Mononuclear cell (primary cell): ENCODE measurements around the gene OR52J3. TPM values are rescaled to one million over a fixed set of nuclear protein-coding genes. Genes with fewer than 3 reads are reported as not detected.

ENCODE experiments used
- H3K27me3 ChIP-seq: 2 replicates; pipeline ENCODE4 v1.6.0; 2011; ENCODE audit warnings: low read length, control low read depth; ENCODE audit not compliant: insufficient read depth
- H3K4me1 ChIP-seq: 2 replicates; pipeline ENCODE4 v1.5.1; 2011; ENCODE audit warnings: mild to moderate bottlenecking, low read length, control low read depth; ENCODE audit not compliant: insufficient read depth
- H3K4me3 ChIP-seq: 2 replicates; pipeline ENCODE4 v1.5.1; 2011; ENCODE audit warnings: mild to moderate bottlenecking, low read length, moderate library complexity
- H3K9me3 ChIP-seq: 2 replicates; pipeline ENCODE4 v1.5.1; 2011; ENCODE audit warnings: low read depth, mild to moderate bottlenecking, control low read depth, low read length
- total RNA-seq: library from RNA; depleted of rRNA; stranded (reverse); fragments of >200 nt; gene quantifications from one replicate; pipeline ENCODE4 v1.2.3, GENCODE V29; 2012

The OR52J3 gene
- total RNA-seq, 1 donor = not detected

GRCh38 chr11:5069272-5069671, 22.9 kb downstream of the OR52J3 start, which contains the start of gene OR52E1:
OR52E1 (plus strand) TSS chr11:5069572.
- H3K9me3 ChIP-seq = no peaks in the 10 kb centered on the region
- no peak within 1 kb of the TSS for H3K4me3 ChIP-seq

GRCh38 chr11:5071799-5072198, 25.5 kb downstream of the OR52J3 start:
- H3K27me3 ChIP-seq = no peaks in the 10 kb centered on the region
- no peaks in the 10 kb centered on the region for H3K9me3 ChIP-seq
- no peak overlapping the region for H3K4me3 ChIP-seq
- no peaks in the 10 kb centered on the region for H3K4me1 ChIP-seq

More at GRCh38 chr11:5069272-5069671, 22.9 kb downstream of the OR52J3 start, which contains the start of gene OR52E1:
- Histone ChIP-seq H3K27me3 (no peaks in the 10 kb centered on the region), H3K4me1 (no peaks in the 10 kb centered on the region)

- Histone ChIP-seq H3K4me1 (no peaks in the 10 kb centered on the region), H3K27me3 (no peaks in the 10 kb centered on the region), H3K4me3 (no peak overlapping the region), H3K9me3 (no peaks in the 10 kb centered on the region)
These were observed 35.1 kb downstream of the OR52J3 start for GRCh38 chr11:5081405-5081804.

GRCh38 chr11:5083602-5084001, 37.3 kb downstream of the OR52J3 start:
- no peaks in the 10 kb centered on the region for H3K4me1 ChIP-seq
- H3K9me3 ChIP-seq = no peaks in the 10 kb centered on the region
- no peak overlapping the region for H3K4me3 ChIP-seq
- H3K27me3 ChIP-seq = no peaks in the 10 kb centered on the region

GRCh38 chr11:5088556-5088955, 42.2 kb downstream of the OR52J3 start:
- Histone ChIP-seq H3K4me3 (no peak overlapping the region), H3K4me1 (no peaks in the 10 kb centered on the region), H3K27me3 (no peaks in the 10 kb centered on the region), H3K9me3 (no peaks in the 10 kb centered on the region)

- no peaks in the 10 kb centered on the region for H3K9me3 ChIP-seq
- no peak overlapping the region for H3K4me3 ChIP-seq
- no peaks in the 10 kb centered on the region for H3K27me3 ChIP-seq
- H3K4me1 ChIP-seq = no peaks in the 10 kb centered on the region
These were observed 44.3 kb downstream of the OR52J3 start for GRCh38 chr11:5090668-5091067.

- H3K9me3 ChIP-seq = no peaks in the 10 kb centered on the region
- H3K4me3 ChIP-seq = no peak overlapping the region
- no peaks in the 10 kb centered on the region for H3K27me3 ChIP-seq
- no peaks in the 10 kb centered on the region for H3K4me1 ChIP-seq
These were observed 46.7 kb downstream of the OR52J3 start for GRCh38 chr11:5092821-5093585.

- Histone ChIP-seq H3K27me3 (no peaks in the 10 kb centered on the region), H3K9me3 (no peaks in the 10 kb centered on the region), H3K4me3 (no peak overlapping the region), H3K4me1 (no peaks in the 10 kb centered on the region)
These were observed 49.7 kb downstream of the OR52J3 start for GRCh38 chr11:5096011-5096410.

Other genes with a start within 250 kb of the OR52J3 start
- not detected for gene OR52R1, start 242.1 kb upstream of the OR52J3 start, total RNA-seq
- gene OR51F2, start 225.2 kb upstream of the OR52J3 start, total RNA-seq = not detected
- gene OR51S1, start 197.3 kb upstream of the OR52J3 start, total RNA-seq = not detected
- gene OR51T1, start 164.6 kb upstream of the OR52J3 start, total RNA-seq = not detected
- gene OR51A7, start 142.7 kb upstream of the OR52J3 start, total RNA-seq = not detected
- not detected for gene OR51G2, start 127.2 kb upstream of the OR52J3 start, total RNA-seq
- gene OR51G1, start 122.2 kb upstream of the OR52J3 start, total RNA-seq = not detected
- not detected for gene OR51A4, start 98.9 kb upstream of the OR52J3 start, total RNA-seq
- gene OR51A2, start 90.8 kb upstream of the OR52J3 start, total RNA-seq = not detected
- not detected for gene OR51L1, start 51.7 kb upstream of the OR52J3 start, total RNA-seq
- gene OR52E2, start 13.1 kb downstream of the OR52J3 start, total RNA-seq = not detected
- not detected for gene OR52E1, start 23.0 kb downstream of the OR52J3 start, total RNA-seq
- not detected for gene OR52A5, start 91.8 kb downstream of the OR52J3 start, total RNA-seq
- not detected for gene OR52A1, start 108.2 kb downstream of the OR52J3 start, total RNA-seq
- gene OR51V1, start 154.2 kb downstream of the OR52J3 start, total RNA-seq = not detected
- 76.0 TPM for gene HBB, start 180.5 kb downstream of the OR52J3 start, total RNA-seq
- gene HBD, start 188.0 kb downstream of the OR52J3 start, total RNA-seq = 0.94 TPM
- not detected for gene HBG1, start 203.3 kb downstream of the OR52J3 start, total RNA-seq
- 3.9 TPM for gene HBG2, start 208.3 kb downstream of the OR52J3 start, total RNA-seq
- gene HBE1, start 223.4 kb downstream of the OR52J3 start, total RNA-seq = 0.94 TPM